H9 (cell line): Measurements from ENCODE around the gene SLC35G6. TPM values are rescaled to one million over a fixed set of nuclear protein-coding genes. Genes with fewer than 3 reads are reported as not detected.
A peak's percentile ranks its signal among the peaks of the same experiment; 100 is the strongest.

ENCODE experiments used
- DNase-seq: peaks from one replicate; pipeline ENCODE4 v3.0.0-alpha.2; 2017
- H2AFZ ChIP-seq: one replicate; pipeline ENCODE4 v1.6.1; 2013; ENCODE audit warnings: mild to moderate bottlenecking, low read length, control low read depth, moderate library complexity
- H2AK5ac ChIP-seq: 2 replicates; pipeline ENCODE4 v1.6.1; 2013; ENCODE audit warnings: low read length, control low read depth, mixed read lengths; ENCODE audit not compliant: insufficient read length
- H2BK120ac ChIP-seq: one replicate; pipeline ENCODE4 v1.6.1; 2013; ENCODE audit warnings: low read depth, mild to moderate bottlenecking, low read length, control low read depth, inconsistent platforms; ENCODE audit not compliant: poor library complexity, severe bottlenecking
- H2BK12ac ChIP-seq: 2 replicates; pipeline ENCODE4 v1.6.1; 2013; ENCODE audit warnings: low read length, control low read depth, mixed read lengths, low read depth; ENCODE audit not compliant: insufficient read length
- H2BK15ac ChIP-seq: 2 replicates; pipeline ENCODE4 v1.6.1; 2013; ENCODE audit warnings: low read depth, low read length, control low read depth
- H2BK20ac ChIP-seq: one replicate; pipeline ENCODE4 v1.6.1; 2013; ENCODE audit warnings: low read depth, mild to moderate bottlenecking, low read length, control low read depth, inconsistent platforms; ENCODE audit not compliant: poor library complexity, severe bottlenecking
- H2BK5ac ChIP-seq: 2 replicates; pipeline ENCODE4 v1.6.1; 2013; ENCODE audit warnings: low read length, control low read depth, mixed read lengths; ENCODE audit not compliant: insufficient read length
- H3K14ac ChIP-seq: 2 replicates; pipeline ENCODE4 v1.6.1; 2013; ENCODE audit warnings: low read length, control low read depth; ENCODE audit not compliant: insufficient read depth
- H3K18ac ChIP-seq: 2 replicates; pipeline ENCODE4 v1.6.1; 2013; ENCODE audit warnings: low read depth, mild to moderate bottlenecking, mixed read lengths, low read length, control low read depth; ENCODE audit not compliant: insufficient read length
- H3K23ac ChIP-seq: 2 replicates; pipeline ENCODE4 v1.6.1; 2013; ENCODE audit warnings: low read length, control low read depth, mixed read lengths, low read depth; ENCODE audit not compliant: insufficient read length
- H3K23me2 ChIP-seq: 2 replicates; pipeline ENCODE4 v1.6.1; 2013; ENCODE audit warnings: low read depth, mild to moderate bottlenecking, mixed read lengths, low read length, control low read depth; ENCODE audit not compliant: insufficient read length, poor library complexity, severe bottlenecking
- H3K27ac ChIP-seq: 2 replicates; pipeline ENCODE4 v1.5.1; 2013; ENCODE audit warnings: low read length, control low read depth, mixed read lengths, low read depth; ENCODE audit not compliant: insufficient read length
- H3K27me3 ChIP-seq: 2 replicates; pipeline ENCODE4 v1.6.1; 2013; ENCODE audit warnings: low read length, control low read depth, inconsistent platforms; ENCODE audit not compliant: insufficient read depth
- H3K4ac ChIP-seq: 2 replicates; pipeline ENCODE4 v1.6.1; 2013; ENCODE audit warnings: low read depth, mild to moderate bottlenecking, control low read depth, inconsistent platforms, low read length, moderate library complexity
- H3K4me1 ChIP-seq: 2 replicates; pipeline ENCODE4 v1.6.1; 2013; ENCODE audit warnings: low read length, control low read depth, inconsistent platforms; ENCODE audit not compliant: insufficient read depth
- H3K4me2 ChIP-seq: 2 replicates; pipeline ENCODE4 v1.6.1; 2013; ENCODE audit warnings: low read length, control low read depth, mixed read lengths; ENCODE audit not compliant: insufficient read length, insufficient read depth
- H3K56ac ChIP-seq: 2 replicates; pipeline ENCODE4 v1.6.1; 2013; ENCODE audit warnings: low read depth, mild to moderate bottlenecking, mixed read lengths, low read length, control low read depth; ENCODE audit not compliant: insufficient read length
- H3K79me1 ChIP-seq: 2 replicates; pipeline ENCODE4 v1.6.1; 2013; ENCODE audit warnings: low read depth, mild to moderate bottlenecking, moderate library complexity, low read length, control low read depth, inconsistent platforms; ENCODE audit not compliant: insufficient read depth, poor library complexity, severe bottlenecking
- H3K79me2 ChIP-seq: 2 replicates; pipeline ENCODE4 v1.6.1; 2013; ENCODE audit warnings: low read length, control low read depth, inconsistent platforms; ENCODE audit not compliant: insufficient read depth
- H3K9ac ChIP-seq: 2 replicates; pipeline ENCODE4 v1.6.1; 2013; ENCODE audit warnings: low read length, control low read depth, mixed read lengths; ENCODE audit not compliant: insufficient read length; ENCODE audit errors: extremely low read depth
- H3K9me3 ChIP-seq: one replicate; pipeline ENCODE4 v1.6.1; 2013; ENCODE audit warnings: low read depth, low read length, inconsistent platforms; ENCODE audit not compliant: control insufficient read depth
- H3T11ph ChIP-seq: one replicate; pipeline ENCODE4 v1.6.1; 2013; ENCODE audit warnings: mild to moderate bottlenecking, low read length, control low read depth, inconsistent platforms
- H4K20me1 ChIP-seq: one replicate; pipeline ENCODE4 v1.6.1; 2013; ENCODE audit not compliant: control insufficient read depth, insufficient read length, insufficient read depth
- H4K5ac ChIP-seq: 2 replicates; pipeline ENCODE4 v1.6.1; 2013; ENCODE audit warnings: low read depth, mild to moderate bottlenecking, mixed read lengths, low read length, control low read depth; ENCODE audit not compliant: insufficient read length
- H4K8ac ChIP-seq: replicated peaks from 2 replicates; pipeline ENCODE4 v1.6.1; 2013; ENCODE audit warnings: low read length, control low read depth, mixed read lengths, low read depth; ENCODE audit not compliant: insufficient read length
- H4K91ac ChIP-seq: 2 replicates; pipeline ENCODE4 v1.6.1; 2013; ENCODE audit warnings: low read depth, mild to moderate bottlenecking, moderate library complexity, mixed read lengths, low read length, control low read depth; ENCODE audit not compliant: insufficient read length
- H3K27ac Mint-ChIP-seq, 3 experiments: 2 replicates in 2 of 3; 3 replicates in 1 of 3; pipeline ENCODE4 v1.8.0; 2020 to 2021; ENCODE audit warnings: mixed read lengths in 3 of 3, mild to moderate bottlenecking in 1 of 3, moderate library complexity in 1 of 3
- H3K27me3 Mint-ChIP-seq: 2 replicates; pipeline ENCODE4 v1.8.0; 2021; ENCODE audit warnings: low read depth, mild to moderate bottlenecking, moderate library complexity, mixed read lengths
- H3K36me3 Mint-ChIP-seq, 3 experiments: 2 replicates in 2 of 3; 3 replicates in 1 of 3; pipeline ENCODE4 v1.8.0; 2020 to 2021; ENCODE audit warnings: low read depth in 3 of 3, mixed read lengths in 3 of 3; ENCODE audit not compliant: insufficient read depth in 1 of 3
- H3K4me1 Mint-ChIP-seq, 2 experiments: 2 replicates each; pipeline ENCODE4 v1.8.0; 2020; ENCODE audit warnings: mixed read lengths in 2 of 2
- H3K4me3 Mint-ChIP-seq, 2 experiments: 2 replicates in 1 of 2; 3 replicates in 1 of 2; pipeline ENCODE4 v1.8.0; 2020 to 2021; ENCODE audit warnings: mild to moderate bottlenecking in 2 of 2, mixed read lengths in 2 of 2, moderate library complexity in 1 of 2
- H3K9me3 Mint-ChIP-seq, 2 experiments: 2 replicates in 1 of 2; 3 replicates in 1 of 2; pipeline ENCODE4 v1.8.0; 2020; ENCODE audit warnings: mild to moderate bottlenecking in 2 of 2, mixed read lengths in 2 of 2, moderate library complexity in 1 of 2
- WGBS: extraction: QIAGEN DNeasy Blood & Tissue Kit; methylation state at CpG from one replicate; pipeline ENCODE4 v1.1.7; 2013; ENCODE audit warnings: missing lambda C conversion rate, low lambda C conversion rate, mixed read lengths; ENCODE audit not compliant: insufficient read length; ENCODE audit errors: extremely low coverage; 5-methylcytosine and 5-hydroxymethylcytosine counted together
- total RNA-seq: library from RNA; stranded (reverse); gene quantifications from 2 replicates; pipeline ENCODE4 v1.2.1, GENCODE V29; 2021
- TF ChIP-seq, protein P1 (sequence below): fragments of 200-600 bp; sonication (generic); conservative IDR thresholded peaks from 3 replicates; pipeline ENCODE4 v1.8.0; 2021; ENCODE audit warnings: antibody characterized with exemption, mild to moderate bottlenecking

SLC35G6 gene
- total RNA-seq, 1 experiment from 2014 or later, result not detected

GRCh38 chr17:7499161-7499560, 17.9 kb downstream of the SLC35G6 start:
- Mint-ChIP-seq H3K9me3 (no peaks in the 10 kb centered on the region), H3K27ac (peak overlapping the region in 2 of 3 experiments; percentile 4 to 82; a peak in 2 of 7 replicates), H3K36me3 (peaks cover 80 to 92% (median 90%) of the 10 kb centered on the region in 3 experiments), H3K4me3 (no peak overlapping the region), H3K4me1 (no peaks in the 10 kb centered on the region), H3K27me3 (no peaks in the 10 kb centered on the region)
- H3K27ac ChIP-seq, result no peak overlapping the region
- H3K4me2 ChIP-seq, result no peak overlapping the region
- H3K9me3 ChIP-seq, result no peaks in the 10 kb centered on the region
- no peak overlapping the region for H4K8ac ChIP-seq
- no peak overlapping the region for H2BK15ac ChIP-seq
- H2BK12ac ChIP-seq, result no peak overlapping the region
- no peak overlapping the region for H2BK120ac ChIP-seq
- H3K79me1 ChIP-seq, result no peaks in the 10 kb centered on the region
- TF ChIP-seq, protein P1, sequence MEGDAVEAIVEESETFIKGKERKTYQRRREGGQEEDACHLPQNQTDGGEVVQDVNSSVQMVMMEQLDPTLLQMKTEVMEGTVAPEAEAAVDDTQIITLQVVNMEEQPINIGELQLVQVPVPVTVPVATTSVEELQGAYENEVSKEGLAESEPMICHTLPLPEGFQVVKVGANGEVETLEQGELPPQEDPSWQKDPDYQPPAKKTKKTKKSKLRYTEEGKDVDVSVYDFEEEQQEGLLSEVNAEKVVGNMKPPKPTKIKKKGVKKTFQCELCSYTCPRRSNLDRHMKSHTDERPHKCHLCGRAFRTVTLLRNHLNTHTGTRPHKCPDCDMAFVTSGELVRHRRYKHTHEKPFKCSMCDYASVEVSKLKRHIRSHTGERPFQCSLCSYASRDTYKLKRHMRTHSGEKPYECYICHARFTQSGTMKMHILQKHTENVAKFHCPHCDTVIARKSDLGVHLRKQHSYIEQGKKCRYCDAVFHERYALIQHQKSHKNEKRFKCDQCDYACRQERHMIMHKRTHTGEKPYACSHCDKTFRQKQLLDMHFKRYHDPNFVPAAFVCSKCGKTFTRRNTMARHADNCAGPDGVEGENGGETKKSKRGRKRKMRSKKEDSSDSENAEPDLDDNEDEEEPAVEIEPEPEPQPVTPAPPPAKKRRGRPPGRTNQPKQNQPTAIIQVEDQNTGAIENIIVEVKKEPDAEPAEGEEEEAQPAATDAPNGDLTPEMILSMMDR, result no peak
- H3K79me2 ChIP-seq, result peaks cover 3% of the 10 kb centered on the region; the same call in 1 of the 2 replicates
- no peaks in the 10 kb centered on the region for H3K27me3 ChIP-seq
- no peak overlapping the region for H2BK5ac ChIP-seq
- H3K18ac ChIP-seq, result no peak overlapping the region
- H3K4me1 ChIP-seq, result no peaks in the 10 kb centered on the region
- no peak overlapping the region for H2AFZ ChIP-seq
- no peak overlapping the region for H4K5ac ChIP-seq
- WGBS, result no CpG with 5 or more reads among the region's 11 CpGs
- no peak overlapping the region for H3T11ph ChIP-seq
- H2AK5ac ChIP-seq, result no peak overlapping the region
- H3K23ac ChIP-seq, result no peak overlapping the region
- no peak for DNase-seq
- H4K20me1 ChIP-seq, result no peaks in the 10 kb centered on the region
- H3K56ac ChIP-seq, result no peak overlapping the region
- H4K91ac ChIP-seq, result no peak overlapping the region
- H3K9ac ChIP-seq, result no peak overlapping the region
- no peaks in the 10 kb centered on the region for H3K23me2 ChIP-seq
- H3K14ac ChIP-seq, result no peak overlapping the region
- H2BK20ac ChIP-seq, result no peak overlapping the region
- H3K4ac ChIP-seq, result no peak overlapping the region
